Measurements from ENCODE around the gene S100A14. TPM values are rescaled to one million over a fixed set of nuclear protein-coding genes. Genes with fewer than 3 reads are reported as not detected.

Gene S100A14
- total RNA-seq, 6 experiments from 2014 or later = 1.8 to 14.0 (median 5.2) TPM

GRCh38 chr1:153629343-153629665 lies 13.2 kb upstream of the S100A14 start:
- DNase-seq (peak in 1 of 3 donors; percentile 11), ATAC-seq (no peak)
- H3K27me3 ChIP-seq = no peaks in the 10 kb centered on the region
- TF ChIP-seq POLR2A (IDR thresholded peaks at IDR 0.05) = no peak
- TF ChIP-seq CTCF (IDR thresholded peaks at IDR 0.05) = no peak
- H3K36me3 ChIP-seq = no peaks in the 10 kb centered on the region
- H3K9me3 ChIP-seq = no peaks in the 10 kb centered on the region
- no peak overlapping the region for H3K27ac ChIP-seq
- intact Hi-C loops (cut with DNase I) = no loop called here
- WGBS (ENCODE audit: insufficient coverage, low coverage, low lambda C conversion rate, missing lambda C conversion rate) = 100% methylated on average over 1 of the region's 5 CpGs
- H3K4me1 ChIP-seq = peaks cover 0 to 6% (median 2%) of the 10 kb centered on the region in 4 donors
- no peak overlapping the region for H3K4me3 ChIP-seq

GRCh38 chr1:153628638-153629342 lies 12.7 kb upstream of the S100A14 start:
- no peaks in the 10 kb centered on the region for H3K27me3 ChIP-seq
- H3K4me3 ChIP-seq = no peak overlapping the region
- no peak for ATAC-seq
- H3K4me1 ChIP-seq = peaks cover 0 to 6% (median 2%) of the 10 kb centered on the region in 4 donors
- 79% methylated on average over 2 of the region's 6 CpGs for WGBS (ENCODE audit: insufficient coverage, low coverage, low lambda C conversion rate, missing lambda C conversion rate)
- H3K36me3 ChIP-seq = no peaks in the 10 kb centered on the region
- no peaks in the 10 kb centered on the region for H3K9me3 ChIP-seq
- TF ChIP-seq CTCF (IDR thresholded peaks at IDR 0.05) = no peak
- no peak for TF ChIP-seq POLR2A (IDR thresholded peaks at IDR 0.05)
- no peak overlapping the region for H3K27ac ChIP-seq
- DNase-seq = peak in 1 of 3 donors; percentile 17
- intact Hi-C loops (cut with DNase I) = no loop called here

- Histone ChIP-seq H3K27me3 (no peaks in the 10 kb centered on the region), H3K9me3 (no peaks in the 10 kb centered on the region), H3K36me3 (no peaks in the 10 kb centered on the region), H3K4me1 (peaks cover 0 to 6% (median 2%) of the 10 kb centered on the region in 4 donors), H3K27ac (peak within 1 kb of the TSS; percentile 71 to 80 (median 73)), H3K4me3 (peak within 1 kb of the TSS; percentile 29 to 52 (median 47))
- DNase-seq = peak in 1 of 3 donors; percentile 26
- intact Hi-C loops (cut with DNase I) = no loop called here
- TF ChIP-seq POLR2A (IDR thresholded peaks at IDR 0.05) (no peak), CTCF (IDR thresholded peaks at IDR 0.05) (peak in 1 of 4 donors; percentile 38)
- ATAC-seq = peak in 1 of 4 donors; percentile 6
- WGBS (ENCODE audit: insufficient coverage, low coverage, low lambda C conversion rate, missing lambda C conversion rate) = 100% methylated on average over 2 of the region's 10 CpGs
Measured at GRCh38 chr1:153627715-153628626, 11.8 kb upstream of the S100A14 start, which contains the start of gene S100A1. Gene S100A1, plus strand, starts transcription at chr1:153628434. Its CDS starts 2,088 bp downstream, at chr1:153630522.

GRCh38 chr1:153626904-153627714 lies 11.0 kb upstream of the S100A14 start, which contains the start of gene S100A13:
Gene S100A13, minus strand, starts transcription at chr1:153627505. Its CDS starts 1,033 bp downstream, at chr1:153626472.
- peak; percentile 75 to 79 (median 75) for DNase-seq
- peaks cover 0 to 6% (median 2%) of the 10 kb centered on the region in 4 donors for H3K4me1 ChIP-seq
- H3K9me3 ChIP-seq = no peaks in the 10 kb centered on the region
- H3K36me3 ChIP-seq = no peaks in the 10 kb centered on the region
- H3K27me3 ChIP-seq = no peaks in the 10 kb centered on the region
- TF ChIP-seq CTCF (IDR thresholded peaks at IDR 0.05) (peak in 3 of 4 donors; percentile 40 to 44 (median 41)), POLR2A (IDR thresholded peaks at IDR 0.05) (peak; percentile 46)
- intact Hi-C loops (cut with DNase I) = no loop called here
- WGBS (ENCODE audit: insufficient coverage, low coverage, low lambda C conversion rate, missing lambda C conversion rate) = 13% methylated on average over 11 of the region's 28 CpGs
- peak within 1 kb of the TSS; percentile 29 to 52 (median 47) for H3K4me3 ChIP-seq
- peak within 1 kb of the TSS; percentile 71 to 80 (median 73) for H3K27ac ChIP-seq
- peak; percentile 65 to 75 (median 72) for ATAC-seq

Measured in right lobe of liver (tissue), 6 donors.